Retinal pigment epithelial cell (primary cell): ENCODE measurements around the gene PPARG.
A peak's percentile ranks its signal among the peaks of the same experiment; 100 is the strongest.

Experiments used
- DNase-seq: peaks from one replicate; pipeline ENCODE4 v3.0.0-alpha.2; 2010; ENCODE audit warnings: low read depth
- H3K4me3 ChIP-seq: 2 replicates; pipeline ENCODE4 v1.5.1; 2011; ENCODE audit warnings: mild to moderate bottlenecking, low read length, control low read depth, moderate library complexity
- TF ChIP-seq, protein P1 (sequence below): conservative IDR thresholded peaks from 2 replicates; pipeline ENCODE4 v1.5.1; 2011; ENCODE audit warnings: low read depth, low read length, control low read depth, inconsistent platforms

The PPARG gene

GRCh38 chr3:12399226-12399625 lies 110.4 kb downstream of the PPARG start:
- DNase-seq, result no peak
- TF ChIP-seq, protein P1, sequence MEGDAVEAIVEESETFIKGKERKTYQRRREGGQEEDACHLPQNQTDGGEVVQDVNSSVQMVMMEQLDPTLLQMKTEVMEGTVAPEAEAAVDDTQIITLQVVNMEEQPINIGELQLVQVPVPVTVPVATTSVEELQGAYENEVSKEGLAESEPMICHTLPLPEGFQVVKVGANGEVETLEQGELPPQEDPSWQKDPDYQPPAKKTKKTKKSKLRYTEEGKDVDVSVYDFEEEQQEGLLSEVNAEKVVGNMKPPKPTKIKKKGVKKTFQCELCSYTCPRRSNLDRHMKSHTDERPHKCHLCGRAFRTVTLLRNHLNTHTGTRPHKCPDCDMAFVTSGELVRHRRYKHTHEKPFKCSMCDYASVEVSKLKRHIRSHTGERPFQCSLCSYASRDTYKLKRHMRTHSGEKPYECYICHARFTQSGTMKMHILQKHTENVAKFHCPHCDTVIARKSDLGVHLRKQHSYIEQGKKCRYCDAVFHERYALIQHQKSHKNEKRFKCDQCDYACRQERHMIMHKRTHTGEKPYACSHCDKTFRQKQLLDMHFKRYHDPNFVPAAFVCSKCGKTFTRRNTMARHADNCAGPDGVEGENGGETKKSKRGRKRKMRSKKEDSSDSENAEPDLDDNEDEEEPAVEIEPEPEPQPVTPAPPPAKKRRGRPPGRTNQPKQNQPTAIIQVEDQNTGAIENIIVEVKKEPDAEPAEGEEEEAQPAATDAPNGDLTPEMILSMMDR, result no peak
- H3K4me3 ChIP-seq, result no peak overlapping the region

- DNase-seq, result peak; percentile 58
- TF ChIP-seq, protein P1, result no peak
- no peak overlapping the region for H3K4me3 ChIP-seq
Measured at GRCh38 chr3:12400616-12401194, 111.8 kb downstream of the PPARG start.

DNA sequence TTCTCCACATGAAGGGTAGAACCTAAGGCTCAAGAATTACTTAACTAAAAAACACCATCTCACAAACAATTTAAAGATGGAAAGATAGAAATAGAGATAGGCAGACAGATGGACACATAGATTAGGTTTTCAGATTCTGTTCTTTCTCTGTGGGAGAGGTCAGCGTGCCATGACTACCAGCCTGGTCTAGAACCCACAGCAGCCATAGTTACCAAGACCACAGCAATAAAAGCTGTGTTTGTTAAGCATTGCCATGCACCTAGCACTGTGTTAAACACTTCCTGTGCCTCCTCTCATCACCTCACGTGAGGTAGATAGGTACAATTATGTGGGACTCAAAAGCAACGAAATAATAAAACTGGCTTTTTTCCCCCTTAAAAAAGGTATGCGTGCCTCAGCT lies 112.3 kb downstream of the PPARG start:
- TF ChIP-seq, protein P1, result no peak
- DNase-seq, result no peak
- no peak overlapping the region for H3K4me3 ChIP-seq

GRCh38 chr3:12405432-12406272 lies 116.8 kb downstream of the PPARG start:
- peak; percentile 64 for DNase-seq
- H3K4me3 ChIP-seq, result no peak overlapping the region

DNA sequence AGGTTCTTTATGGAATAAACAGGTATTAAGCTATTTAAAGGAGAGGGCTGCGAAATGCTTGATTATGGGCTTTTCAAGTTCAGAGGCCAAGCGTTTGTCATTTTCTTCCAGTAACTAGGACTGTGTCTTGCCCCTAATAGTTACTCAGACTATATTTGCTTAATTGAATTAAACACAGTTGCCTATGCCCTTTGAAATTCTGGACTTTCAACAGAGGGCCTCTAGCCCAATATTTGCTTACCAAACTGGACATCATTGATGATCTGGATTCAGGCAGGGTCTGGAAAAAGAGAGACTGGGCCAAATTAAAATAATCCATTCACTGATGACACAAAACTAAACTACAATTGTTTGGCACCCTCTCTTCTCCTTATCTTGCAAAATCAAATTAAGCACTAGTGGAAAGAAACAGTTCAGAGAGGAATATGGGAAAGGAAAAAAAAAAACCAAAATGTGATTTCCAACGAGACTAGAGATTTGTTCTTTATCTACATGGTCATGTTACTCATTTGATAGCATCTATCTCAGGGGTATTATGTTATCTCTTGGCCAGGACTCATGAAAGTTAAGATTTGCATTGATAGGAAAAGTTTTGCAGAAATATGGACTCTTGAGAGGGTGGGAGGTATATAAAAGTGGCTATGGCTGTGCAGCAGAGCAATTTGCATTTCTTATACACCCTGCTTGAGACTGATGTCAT lies 120.3 kb downstream of the PPARG start:
- no peak overlapping the region for H3K4me3 ChIP-seq
- DNase-seq, result no peak
- TF ChIP-seq, protein P1, result no peak

More at GRCh38 chr3:12405432-12406272, 116.8 kb downstream of the PPARG start:
- TF ChIP-seq, protein P1, result no peak

DNA sequence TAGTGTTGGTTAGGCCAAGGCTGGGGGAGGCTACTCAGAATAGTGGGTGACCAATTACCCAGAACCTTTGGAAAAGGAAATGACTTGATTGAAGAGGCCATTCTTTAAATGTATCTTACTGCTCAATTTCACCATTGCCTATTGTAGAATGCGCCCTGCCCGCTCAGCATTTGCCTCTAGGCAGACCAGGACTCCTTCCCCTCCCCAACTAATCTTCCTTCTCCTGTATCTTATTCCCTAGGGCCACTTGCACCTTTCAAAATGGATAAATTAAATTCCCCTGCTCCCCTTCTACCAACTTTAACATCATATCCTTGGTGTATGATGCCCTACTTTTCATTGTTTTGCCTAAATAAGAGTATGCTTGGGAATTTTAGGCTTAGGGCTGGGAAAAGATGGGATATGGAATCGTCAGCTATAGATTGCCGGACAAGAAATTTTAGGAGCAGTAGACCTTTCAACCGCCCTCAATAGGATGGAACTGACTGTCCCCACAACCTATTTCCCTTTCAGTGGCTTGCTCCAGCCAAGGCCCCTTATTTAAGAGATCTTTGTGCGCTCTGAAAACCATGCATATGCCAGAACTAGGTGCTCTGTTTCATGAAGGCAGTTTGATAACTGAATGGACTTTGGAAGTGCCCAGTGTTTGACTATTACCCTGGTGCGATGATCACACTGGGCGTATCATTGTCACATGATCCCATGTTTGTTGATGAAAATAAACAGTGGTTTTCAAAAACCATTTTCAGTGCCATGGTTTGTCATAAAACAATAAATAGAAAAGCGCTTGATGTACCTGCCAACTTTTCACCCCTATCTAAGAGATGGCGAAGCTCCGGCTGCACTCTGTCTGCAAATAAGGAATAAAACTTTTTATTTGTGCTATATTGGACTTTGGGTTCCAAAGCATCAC lies 121.1 kb downstream of the PPARG start:
- no peak overlapping the region for H3K4me3 ChIP-seq
- TF ChIP-seq, protein P1, result no peak
- no peak for DNase-seq
